H1 (cell line): ENCODE measurements around the gene GCNA. TPM values are rescaled to one million over a fixed set of nuclear protein-coding genes. Genes with fewer than 3 reads are reported as not detected.

Experiments
- CTCF ChIA-PET: fragments of 300-600 bp; sonication (Branson Sonifier 250); formaldehyde crosslinking; loops from one replicate; lab custom pipeline; 2021; ENCODE audit not compliant: partially characterized antibody; lab: Charles Lee
- POLR2A ChIA-PET: fragments of 300-600 bp; sonication (Branson Sonifier 250); formaldehyde crosslinking; loops from one replicate; lab custom pipeline; 2021; ENCODE audit warnings: inconsistent platforms; ENCODE audit not compliant: partially characterized antibody; lab: Charles Lee
- DNase-seq, 2 experiments: peaks; one replicate each; pipeline versions ENCODE4 v3.0.0 to v3.0.0-alpha.2; 2010 to 2022; ENCODE audit warnings: low spot score in 2 of 2, low read depth in 1 of 2, mixed read lengths in 1 of 2
- FAIRE-seq: peaks from 2 replicates; lab custom pipeline; 2011; peaks lifted over from hg19 to GRCh38; lab: Jason Lieb, UNC
- H2AFZ ChIP-seq: 2 replicates; pipeline ENCODE4 v1.8.1; 2012; ENCODE audit warnings: low read length, inconsistent platforms
- H2AK5ac ChIP-seq: 2 replicates; pipeline ENCODE4 v1.6.1; 2013; ENCODE audit warnings: low read depth, low read length
- H2BK120ac ChIP-seq: replicated peaks from 2 replicates; pipeline ENCODE3; 2013; ENCODE audit warnings: low read depth, low read length, inconsistent platforms
- H2BK12ac ChIP-seq: 2 replicates; pipeline ENCODE4 v1.6.1; 2013; ENCODE audit warnings: low read depth, low read length
- H2BK15ac ChIP-seq: 2 replicates; pipeline ENCODE4 v1.6.1; 2013; ENCODE audit warnings: low read length
- H2BK20ac ChIP-seq: 2 replicates; pipeline ENCODE4 v1.6.1; 2013; ENCODE audit warnings: low read length
- H2BK5ac ChIP-seq: 2 replicates; pipeline ENCODE4 v1.6.1; 2013; ENCODE audit warnings: low read depth, low read length
- H3K14ac ChIP-seq: 2 replicates; pipeline ENCODE4 v1.6.1; 2013; ENCODE audit warnings: inconsistent platforms; ENCODE audit not compliant: insufficient read length
- H3K18ac ChIP-seq: 2 replicates; pipeline ENCODE4 v1.6.1; 2013; ENCODE audit warnings: low read length; ENCODE audit errors: extremely low read depth
- H3K23ac ChIP-seq: 2 replicates; pipeline ENCODE4 v1.6.1; 2013; ENCODE audit warnings: inconsistent platforms; ENCODE audit not compliant: insufficient read length
- H3K23me2 ChIP-seq: 2 replicates; pipeline ENCODE4 v1.6.1; 2013; ENCODE audit warnings: low read depth, low read length
- H3K27ac ChIP-seq: 2 replicates; pipeline ENCODE4 v1.6.1; 2011; ENCODE audit warnings: low read depth, low read length, inconsistent platforms
- H3K27me3 ChIP-seq, 4 experiments: replicated peaks in 1 of 4; 1 replicate in 1 of 4; 2 replicates in 3 of 4; pipeline versions ENCODE4 v1.6.1 to v1.8.1; 2011 to 2013; ENCODE audit warnings: low read length in 3 of 4, mild to moderate bottlenecking in 3 of 4, inconsistent platforms in 2 of 4, mixed read lengths in 2 of 4, moderate library complexity in 1 of 4; ENCODE audit not compliant: control insufficient read depth in 3 of 4, insufficient read depth in 3 of 4; ENCODE audit errors: extremely low read depth in 1 of 4
- H3K36me3 ChIP-seq, 4 experiments: 2 replicates each; pipeline versions ENCODE4 v1.6.1 to v1.8.1; 2011 to 2013; ENCODE audit warnings: mild to moderate bottlenecking in 4 of 4, low read length in 3 of 4, moderate library complexity in 2 of 4, control low read depth in 1 of 4, inconsistent platforms in 1 of 4; ENCODE audit not compliant: insufficient read depth in 4 of 4, control insufficient read depth in 2 of 4
- H3K4ac ChIP-seq: replicated peaks from 2 replicates; pipeline ENCODE3; 2013; ENCODE audit warnings: low read length, low read depth, mixed read lengths, inconsistent platforms; ENCODE audit not compliant: insufficient read length
- H3K4me1 ChIP-seq, 4 experiments: replicated peaks in 1 of 4; 1 replicate in 1 of 4; 2 replicates in 3 of 4; pipeline versions ENCODE4 v1.6.1 to v1.8.1; 2011 to 2013; ENCODE audit warnings: low read length in 3 of 4, inconsistent platforms in 2 of 4, mixed read lengths in 1 of 4; ENCODE audit not compliant: insufficient read depth in 4 of 4, control insufficient read depth in 3 of 4
- H3K4me2 ChIP-seq, 2 experiments: 2 replicates each; pipeline versions ENCODE4 v1.6.1 to v1.8.1; 2011 to 2013; ENCODE audit warnings: low read depth in 2 of 2, low read length in 2 of 2, control low read depth in 1 of 2, inconsistent platforms in 1 of 2, mild to moderate bottlenecking in 1 of 2; ENCODE audit not compliant: insufficient read depth in 1 of 2
- H3K4me3 ChIP-seq, 4 experiments: fragments of 200-600, 300-600 bp in 1 of 4; sonication (generic), shearing (Covaris generic), sonication (Bioruptor Twin) in 1 of 4; 2 replicates each; pipeline versions ENCODE4 v1.5.1 to v1.8.1; 2011 to 2016; ENCODE audit warnings: low read length in 4 of 4, low read depth in 3 of 4, control low read depth in 2 of 4, inconsistent platforms in 2 of 4, mild to moderate bottlenecking in 2 of 4, mixed read lengths in 1 of 4, moderate library complexity in 1 of 4; ENCODE audit not compliant: insufficient read depth in 2 of 4; ENCODE audit errors: extremely low read depth in 1 of 4
- H3K56ac ChIP-seq: replicated peaks from 2 replicates; pipeline ENCODE3; 2013; ENCODE audit warnings: low read depth, mild to moderate bottlenecking, mixed read lengths, low read length, inconsistent platforms; ENCODE audit not compliant: insufficient read length
- H3K79me1 ChIP-seq: 2 replicates; pipeline ENCODE4 v1.6.1; 2013; ENCODE audit warnings: low read depth, low read length, control low read depth
- H3K79me2 ChIP-seq, 2 experiments: 2 replicates each; pipeline versions ENCODE4 v1.6.1 to v1.8.1; 2012 to 2013; ENCODE audit warnings: low read length in 2 of 2, mild to moderate bottlenecking in 2 of 2, inconsistent platforms in 1 of 2; ENCODE audit not compliant: insufficient read depth in 2 of 2, control insufficient read depth in 1 of 2
- H3K9ac ChIP-seq, 4 experiments: replicated peaks in 1 of 4; 1 replicate in 1 of 4; 2 replicates in 3 of 4; pipeline versions ENCODE4 v1.6.1 to v1.8.1; 2011 to 2013; ENCODE audit warnings: low read depth in 3 of 4, low read length in 3 of 4, control low read depth in 2 of 4, mild to moderate bottlenecking in 2 of 4, moderate library complexity in 2 of 4, inconsistent platforms in 1 of 4; ENCODE audit errors: extremely low read depth in 1 of 4
- H3K9me3 ChIP-seq, 2 experiments: 2 replicates each; pipeline versions ENCODE4 v1.6.1 to v1.8.1; 2012 to 2013; ENCODE audit warnings: mild to moderate bottlenecking in 2 of 2, moderate library complexity in 2 of 2, control low read depth in 1 of 2, inconsistent platforms in 1 of 2, low read depth in 1 of 2, low read length in 1 of 2, mixed read lengths in 1 of 2; ENCODE audit not compliant: insufficient read depth in 2 of 2
- H4K20me1 ChIP-seq, 2 experiments: replicated peaks in 1 of 2; 2 replicates each; pipeline versions ENCODE3 to v1.8.1; 2011 to 2013; ENCODE audit warnings: inconsistent platforms in 2 of 2, low read length in 2 of 2, mild to moderate bottlenecking in 1 of 2; ENCODE audit not compliant: insufficient read depth in 2 of 2, control insufficient read depth in 1 of 2
- H4K5ac ChIP-seq: 2 replicates; pipeline ENCODE4 v1.6.1; 2013; ENCODE audit warnings: low read length, low read depth, mixed read lengths, inconsistent platforms; ENCODE audit not compliant: insufficient read length
- H4K8ac ChIP-seq: 2 replicates; pipeline ENCODE4 v1.8.0; 2013; ENCODE audit warnings: mild to moderate bottlenecking, moderate library complexity, low read length, inconsistent platforms; ENCODE audit not compliant: insufficient read depth; ENCODE audit errors: extremely low read depth
- H4K91ac ChIP-seq: replicated peaks from 2 replicates; pipeline ENCODE3; 2013; ENCODE audit warnings: low read length, mixed read lengths, inconsistent platforms; ENCODE audit not compliant: insufficient read length
- ASH2L ChIP-seq: fragments of 200-600, 300-600 bp; sonication (generic); IDR thresholded peaks from one replicate; pipeline ENCODE4 v1.7.1; 2017; ENCODE audit warnings: low read length
- CBX8 ChIP-seq: fragments of 300-800, 300-1000 bp; sonication (generic); IDR thresholded peaks from 2 replicates; pipeline ENCODE4 v1.7.1; 2016; ENCODE audit warnings: low read depth, low read length, borderline replicate concordance
- CREB1 ChIP-seq: IDR thresholded peaks from 2 replicates; pipeline ENCODE4 v1.6.1; 2012; ENCODE audit warnings: inconsistent platforms
- E2F6 ChIP-seq: IDR thresholded peaks from 2 replicates; pipeline ENCODE4 v1.6.1; 2012; ENCODE audit warnings: inconsistent platforms
- GTF2F1 ChIP-seq: IDR thresholded peaks from 2 replicates; pipeline ENCODE4 v1.6.1; 2012; ENCODE audit warnings: low read depth, low read length, improper control_type of control experiment, borderline replicate concordance
- KDM1A ChIP-seq: fragments of 200-600, 300-600 bp; sonication (generic); IDR thresholded peaks from 2 replicates; pipeline ENCODE4 v1.7.1; 2016; ENCODE audit warnings: mild to moderate bottlenecking, low read length, borderline replicate concordance
- KDM4A ChIP-seq: IDR thresholded peaks from one replicate; pipeline ENCODE4 v1.7.1; 2012; ENCODE audit warnings: low read depth, mild to moderate bottlenecking, moderate library complexity, low read length, inconsistent platforms; ENCODE audit not compliant: severe bottlenecking
- MAX ChIP-seq: IDR thresholded peaks from 2 replicates; pipeline ENCODE4 v1.6.1; 2012; ENCODE audit warnings: inconsistent platforms
- NRF1 ChIP-seq: IDR thresholded peaks from 2 replicates; pipeline ENCODE4 v1.6.1; 2011; ENCODE audit warnings: mild to moderate bottlenecking, low read depth, low read length, improper control_type of control experiment
- WGBS, 2 experiments: shearing (Covaris generic) in 1 of 2; methylation state at CpG; one replicate each; pipeline versions ENCODE4 v1.1.6 to v1.1.7; 2013 to 2015; ENCODE audit warnings: low lambda C conversion rate in 2 of 2, mixed read lengths in 2 of 2, inconsistent platforms in 1 of 2, low coverage in 1 of 2, missing lambda C conversion rate in 1 of 2; ENCODE audit not compliant: insufficient replicate concordance in 2 of 2, insufficient coverage in 1 of 2, insufficient read length in 1 of 2; ENCODE audit errors: extremely low coverage in 1 of 2, missing lambda C conversion rate in 1 of 2; 5-methylcytosine and 5-hydroxymethylcytosine counted together
- polyA plus RNA-seq, 7 experiments: library from polyadenylated mRNA; depleted of rRNA in 3 of 7; stranded (reverse) in 5 of 7; unstranded in 2 of 7; fragments of >200 nt in 5 of 7; fragments of 200-250 nt in 2 of 7; gene quantifications; 1 replicate in 5 of 7; 2 replicates in 1 of 7; 4 replicates in 1 of 7; pipeline versions ENCODE4 v1.2.1 to v1.2.3, GENCODE V29; 2011 to 2013; ENCODE audit warnings: missing spikeins in 2 of 7, mixed read lengths in 2 of 7
- total RNA-seq: library from RNA; stranded (reverse); fragmentation: NEBNext Ultra II Directional; extraction: Animal tissue kit (Norgen Biotek cat#: 25700); gene quantifications from 2 replicates; pipeline ENCODE4 v1.2.1, GENCODE V29; 2021

Gene GCNA
- total and polyA plus RNA-seq, 2 of the 8 experiments (the other 6 are each of a cell fraction or from before 2014, with no cell fraction given) = 0.41 to 0.95 TPM

- H3K36me3 ChIP-seq = no peaks in the 10 kb centered on the region
- no peak overlapping the region for H3K9ac ChIP-seq
- no peak overlapping the region for H4K8ac ChIP-seq
- H3K23ac ChIP-seq = no peak overlapping the region
- H4K91ac ChIP-seq = no peak overlapping the region
- H2BK20ac ChIP-seq = no peak overlapping the region
- ChIA-PET CTCF (no interaction called here), POLR2A (no interaction called here)
- no peak overlapping the region for H3K18ac ChIP-seq
- no peak overlapping the region for H2AK5ac ChIP-seq
- no peak overlapping the region for H2AFZ ChIP-seq
- H3K79me2 ChIP-seq = no peaks in the 10 kb centered on the region
- no peak overlapping the region for H3K4me3 ChIP-seq
- FAIRE-seq (no peak), DNase-seq (no peak)
- no peaks in the 10 kb centered on the region for H3K79me1 ChIP-seq
- no peaks in the 10 kb centered on the region for H3K4me1 ChIP-seq
- no peaks in the 10 kb centered on the region for H3K27me3 ChIP-seq
- H3K4ac ChIP-seq = no peak overlapping the region
- H2BK15ac ChIP-seq = no peak overlapping the region
- no peaks in the 10 kb centered on the region for H3K9me3 ChIP-seq
- H2BK120ac ChIP-seq = no peak overlapping the region
- no peak overlapping the region for H2BK12ac ChIP-seq
- H3K56ac ChIP-seq = no peak overlapping the region
- no peak overlapping the region for H2BK5ac ChIP-seq
- H4K5ac ChIP-seq = no peak overlapping the region
- no peak overlapping the region for H3K14ac ChIP-seq
- WGBS, 2 experiments = 90% methylated on average over 3 of the region's 3 CpGs; no CpG with 5 or more reads in 1 of the 2 experiments
- no peaks in the 10 kb centered on the region for H3K23me2 ChIP-seq
- H4K20me1 ChIP-seq = no peaks in the 10 kb centered on the region
- no peak overlapping the region; the same call in 1 of the 2 replicates for H3K27ac ChIP-seq
- H3K4me2 ChIP-seq = no peak overlapping the region
- TF ChIP-seq CREB1 (no peak), GTF2F1 (no peak), MAX (no peak), NRF1 (no peak), CBX8 (no peak), ASH2L (no peak), KDM4A (no peak), KDM1A (no peak), E2F6 (no peak)
Observed at GRCh38 chrX:71637253-71637618, 59.0 kb downstream of the GCNA start.
